Kidney (tissue), 14 donors: ENCODE results near the gene IDE. TPM values are rescaled to one million over a fixed set of nuclear protein-coding genes. Genes with fewer than 3 reads are reported as not detected.

Experiments used
- DNase-seq, 5 donors: peaks; one replicate each; pipeline ENCODE4 v3.0.0-alpha.2; 2013 to 2020
- FAIRE-seq: peaks from 2 replicates; lab custom pipeline; 2012; peaks lifted over from hg19 to GRCh38; lab: Jason Lieb, UNC
- H3K27ac ChIP-seq, 2 donors: one replicate each; pipeline ENCODE4 v1.7.0; 2013; ENCODE audit warnings: low read depth in 2 of 2, low read length in 2 of 2, inconsistent platforms in 1 of 2
- H3K27me3 ChIP-seq: one replicate; pipeline ENCODE4 v1.7.1; 2013; ENCODE audit warnings: low read length, inconsistent platforms; ENCODE audit not compliant: control insufficient read depth, insufficient read depth
- H3K36me3 ChIP-seq, 3 donors: one replicate each; pipeline versions ENCODE4 v1.7.0 to v1.7.1; 2013; ENCODE audit warnings: low read length in 3 of 3, control low read depth in 1 of 3, inconsistent platforms in 1 of 3; ENCODE audit not compliant: insufficient read depth in 3 of 3, control insufficient read depth in 2 of 3
- H3K4me1 ChIP-seq, 3 donors: one replicate each; pipeline versions ENCODE4 v1.7.0 to v1.7.1; 2013; ENCODE audit warnings: low read length in 3 of 3, inconsistent platforms in 1 of 3, low read depth in 1 of 3; ENCODE audit not compliant: control insufficient read depth in 2 of 3, insufficient read depth in 2 of 3
- H3K4me3 ChIP-seq, 3 donors: one replicate each; pipeline versions ENCODE4 v1.7.0 to v1.8.1; 2013; ENCODE audit warnings: low read length in 3 of 3, control low read depth in 1 of 3, inconsistent platforms in 1 of 3
- H3K9ac ChIP-seq, 3 donors: one replicate each; pipeline versions ENCODE4 v1.7.0 to v1.7.1; 2013; ENCODE audit warnings: low read length in 3 of 3, control low read depth in 1 of 3, inconsistent platforms in 1 of 3
- H3K9me3 ChIP-seq, 3 donors: one replicate each; pipeline versions ENCODE4 v1.7.0 to v1.7.1; 2013; ENCODE audit warnings: low read length in 3 of 3, control low read depth in 1 of 3, inconsistent platforms in 1 of 3; ENCODE audit not compliant: control insufficient read depth in 2 of 3, insufficient read depth in 1 of 3
- CTCF ChIP-seq: IDR thresholded peaks from 3 replicates; pipeline ENCODE4 v1.5.1; 2012; ENCODE audit warnings: mild to moderate bottlenecking, moderate library complexity, borderline replicate concordance; ENCODE audit not compliant: insufficient read depth; ENCODE audit errors: extremely low read depth
- intact Hi-C: fragments of 100-400 bp; cut with DNase I; formaldehyde crosslinking; loops from one replicate; pipeline ENCODE4 v1.11.1; 2022
- polyA plus RNA-seq: library from polyadenylated mRNA; stranded (reverse); fragments of 350-450 nt; fragmentation: Illumina TruSeq; extraction: RNeasy Lipid Tissue Mini Kit (QIAGEN cat#74804); gene quantifications from one replicate; pipeline ENCODE4 v1.2.3, GENCODE V29; 2014; ENCODE audit warnings: low read depth, low replicate concordance; ENCODE audit not compliant: insufficient read depth
- total RNA-seq: library from RNA; stranded (reverse); fragmentation: NEBNext Ultra II Directional; extraction: Animal tissue kit (Norgen Biotek cat#: 25700); gene quantifications from one replicate; pipeline ENCODE4 v1.2.1, GENCODE V29; 2021
- donor health status: control.
- donor health status: control.
- donor health status: control.
- donor health status: control.
- donor health status: control.
- donor health status: DM: yes; HTN: yes; CAD: no.
- donor health status: Normal renal cell carcinoma (clear cell type).

The IDE gene
- total and polyA plus RNA-seq, 2 donors from 2014 or later: 8.6 to 40.5 TPM

DNA sequence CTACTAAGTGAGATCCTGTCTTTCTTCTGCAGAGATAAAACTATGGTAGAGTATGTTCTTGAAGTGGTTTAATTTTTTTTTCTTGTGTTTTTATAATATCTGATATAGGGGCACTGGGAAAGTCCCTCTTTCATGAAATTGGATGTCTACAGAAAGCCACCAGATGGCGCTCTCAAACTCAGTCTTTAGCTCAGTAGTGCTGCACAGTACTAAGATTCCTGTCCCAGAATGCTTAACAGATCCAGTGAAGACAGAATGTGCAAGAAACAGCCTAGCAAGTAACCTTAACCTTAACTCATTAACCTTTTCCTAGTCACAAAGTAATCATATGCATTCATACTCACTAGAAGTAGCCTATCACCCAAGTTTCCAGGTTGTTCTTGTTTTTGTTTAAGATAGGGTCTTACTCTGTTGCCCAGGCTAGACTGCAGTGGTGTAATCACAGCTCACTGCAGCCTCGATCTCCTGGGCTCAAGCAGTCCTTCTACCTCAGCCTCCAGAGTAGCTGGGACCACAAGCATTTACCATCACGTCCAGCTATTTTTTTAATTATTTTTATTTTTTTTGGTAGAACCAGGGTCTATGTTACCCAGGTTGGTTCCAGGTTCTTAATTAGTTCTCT is 56.7 kb downstream of the IDE start:
- no peak overlapping the region for H3K4me3 ChIP-seq
- TF ChIP-seq CTCF: peak; percentile 73
- no peaks in the 10 kb centered on the region for H3K9me3 ChIP-seq
- FAIRE-seq (peak; percentile 97), DNase-seq (peak in 4 of 5 donors; percentile 44 to 89 (median 71))
- no peak overlapping the region for H3K27ac ChIP-seq
- no peaks in the 10 kb centered on the region for H3K4me1 ChIP-seq
- H3K36me3 ChIP-seq: peaks cover 0 to 3% (median 0%) of the 10 kb centered on the region in 3 donors
- intact Hi-C loops: loop anchor here (5.0 kb wide), 1 partner anchor 55 kb away; the partner anchor contains the start of gene IDE
- no peaks in the 10 kb centered on the region for H3K27me3 ChIP-seq
- no peak overlapping the region for H3K9ac ChIP-seq

DNA sequence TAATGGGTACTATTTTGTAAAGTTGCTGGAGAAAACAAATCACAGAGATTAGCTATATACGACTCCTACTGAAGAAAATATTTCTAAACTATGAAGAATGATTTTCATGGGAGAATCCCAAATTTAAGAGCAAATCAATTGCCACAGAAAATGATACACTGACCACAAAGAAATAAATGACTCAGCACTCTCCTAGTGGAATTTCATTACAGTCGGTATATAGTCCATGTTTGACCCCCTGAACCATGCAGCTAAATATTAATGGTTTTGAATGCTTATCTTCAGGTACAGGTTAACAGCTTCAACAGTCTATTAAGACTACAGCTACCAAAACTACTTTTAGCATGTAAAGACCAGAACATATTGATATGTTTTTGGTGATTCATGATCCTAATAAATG is 65.0 kb downstream of the IDE start:
- FAIRE-seq: no peak
- Histone ChIP-seq H3K4me1 (no peaks in the 10 kb centered on the region), H3K36me3 (peaks cover 0 to 19% (median 7%) of the 10 kb centered on the region in 3 donors), H3K4me3 (no peak overlapping the region), H3K27me3 (no peaks in the 10 kb centered on the region), H3K9me3 (no peaks in the 10 kb centered on the region), H3K27ac (no peak overlapping the region), H3K9ac (no peak overlapping the region)
- DNase-seq: no peak
- intact Hi-C loops: no loop called here
- no peak for TF ChIP-seq CTCF

DNA sequence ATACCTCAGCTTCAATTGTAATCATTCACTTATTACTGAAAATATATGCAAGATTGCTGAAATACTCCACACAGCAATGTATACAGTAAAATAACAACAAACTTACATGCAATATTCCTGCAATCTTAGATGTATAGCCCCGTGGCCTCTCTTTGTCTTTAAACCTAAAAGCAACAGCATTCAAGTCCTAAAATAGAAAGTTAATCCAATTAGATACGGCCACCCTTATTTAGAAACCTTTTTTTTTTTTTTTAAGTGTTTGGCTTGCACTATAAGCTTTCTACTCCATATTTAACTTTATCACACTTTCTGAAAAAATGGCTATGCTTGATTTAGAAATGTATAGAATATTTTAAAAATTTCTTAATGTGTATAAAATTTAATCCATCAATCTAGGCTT is 67.6 kb downstream of the IDE start:
- H3K27me3 ChIP-seq: no peaks in the 10 kb centered on the region
- no peaks in the 10 kb centered on the region for H3K4me1 ChIP-seq
- FAIRE-seq (no peak), DNase-seq (no peak)
- TF ChIP-seq CTCF: no peak
- H3K9ac ChIP-seq: no peak overlapping the region
- intact Hi-C loops: no loop called here
- no peaks in the 10 kb centered on the region for H3K9me3 ChIP-seq
- H3K36me3 ChIP-seq: peaks cover 0 to 19% (median 7%) of the 10 kb centered on the region in 3 donors
- H3K27ac ChIP-seq: no peak overlapping the region
- H3K4me3 ChIP-seq: no peak overlapping the region
